ENCODE measurements around the gene STX4. TPM values are rescaled to one million over a fixed set of nuclear protein-coding genes. Genes with fewer than 3 reads are reported as not detected.

STX4 gene
- polyA plus RNA-seq, 1 of the 3 experiments (the other 2 are of a cell fraction) = 117 TPM

- peak within 1 kb of the TSS; percentile 93 for H3K4me2 ChIP-seq
- peaks cover 16 to 33% of the 10 kb centered on the region in 2 experiments for H3K36me3 ChIP-seq (replicated peaks in 1 of 2; ENCODE audit: control insufficient read depth in 1 of 2, insufficient read depth in 2 of 2, low read length in 1 of 2)
- 0 out of 2 replicates have a peak, but pooled peaks cover 4% of the 10 kb centered on the region for H4K20me1 ChIP-seq (ENCODE audit: insufficient read depth)
- peaks cover 5 to 14% of the 10 kb centered on the region in 2 experiments; a peak in 3 of 4 replicates for H3K4me1 ChIP-seq (ENCODE audit: control insufficient read depth in 1 of 2, insufficient read depth in 2 of 2, low read depth in 1 of 2, low read length in 1 of 2)
- H3K9me2 ChIP-seq = no peaks in the 10 kb centered on the region
- peaks cover 89% of the 10 kb centered on the region for H3K79me2 ChIP-seq (ENCODE audit: insufficient read depth)
- peaks cover 7% of the 10 kb centered on the region for H3F3A ChIP-seq (replicated peaks; ENCODE audit: insufficient read depth)
- peak within 1 kb of the TSS; percentile 83 for H2AFZ ChIP-seq (ENCODE audit: low read depth)
- WGBS (ENCODE audit: low lambda C conversion rate) = under 1% methylated on average over 48 of the region's 48 CpGs
- peak within 1 kb of the TSS; percentile 94 to 95 for H3K27ac ChIP-seq (ENCODE audit: low read depth in 2 of 2, low read length in 1 of 2)
- H3K9me3 ChIP-seq = no peaks in the 10 kb centered on the region
- peak within 1 kb of the TSS; percentile 90 to 95 for H3K4me3 ChIP-seq (ENCODE audit: low read depth in 2 of 2, low read length in 1 of 2)
- no peaks in the 10 kb centered on the region for H3K27me3 ChIP-seq (ENCODE audit: insufficient read depth)
- ChIA-PET CTCF (interaction anchor here (1.5 to 4.3 kb wide), 4 partner anchors 47 to 120 kb away, joined by 6 to 19 read pairs (median 6); partner anchors contain the start of gene HSD3B7), POLR2A (interaction anchor here (0.6 to 2.7 kb wide), 17 partner anchors 10 to 386 kb away, joined by 3 to 22 read pairs (median 5); partner anchors contain the start of genes FUS, HSD3B7, KAT8 and PRSS53)
- DNase-seq = peak; percentile 92
- peak within 1 kb of the TSS; percentile 95 for H3K9ac ChIP-seq
- no peak for TF ChIP-seq IRF3 (IDR thresholded peaks at IDR 0.05; ENCODE audit: low read depth, low read length)
- TF ChIP-seq FOXM1 (IDR thresholded peaks at IDR 0.05; ENCODE audit: low read depth) = no peak
- TF ChIP-seq FOSL2 (IDR thresholded peaks at IDR 0.05; ENCODE audit: borderline replicate concordance, low read depth) = peak; percentile 6; the same call in 1 of the 2 replicates
- peak; percentile 23; the same call in 1 of the 2 replicates for TF ChIP-seq YY1 (IDR thresholded peaks at IDR 0.05; ENCODE audit: low read depth)
- TF ChIP-seq, protein P1, sequence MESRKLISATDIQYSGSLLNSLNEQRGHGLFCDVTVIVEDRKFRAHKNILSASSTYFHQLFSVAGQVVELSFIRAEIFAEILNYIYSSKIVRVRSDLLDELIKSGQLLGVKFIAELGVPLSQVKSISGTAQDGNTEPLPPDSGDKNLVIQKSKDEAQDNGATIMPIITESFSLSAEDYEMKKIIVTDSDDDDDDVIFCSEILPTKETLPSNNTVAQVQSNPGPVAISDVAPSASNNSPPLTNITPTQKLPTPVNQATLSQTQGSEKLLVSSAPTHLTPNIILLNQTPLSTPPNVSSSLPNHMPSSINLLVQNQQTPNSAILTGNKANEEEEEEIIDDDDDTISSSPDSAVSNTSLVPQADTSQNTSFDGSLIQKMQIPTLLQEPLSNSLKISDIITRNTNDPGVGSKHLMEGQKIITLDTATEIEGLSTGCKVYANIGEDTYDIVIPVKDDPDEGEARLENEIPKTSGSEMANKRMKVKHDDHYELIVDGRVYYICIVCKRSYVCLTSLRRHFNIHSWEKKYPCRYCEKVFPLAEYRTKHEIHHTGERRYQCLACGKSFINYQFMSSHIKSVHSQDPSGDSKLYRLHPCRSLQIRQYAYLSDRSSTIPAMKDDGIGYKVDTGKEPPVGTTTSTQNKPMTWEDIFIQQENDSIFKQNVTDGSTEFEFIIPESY (IDR thresholded peaks at IDR 0.05; ENCODE audit: borderline replicate concordance, low read depth) = peak; percentile 47; the same call in 1 of the 2 replicates
- TF ChIP-seq POLR2AphosphoS5 (IDR thresholded peaks at IDR 0.05; ENCODE audit: low read depth, low read length) = peak; percentile 94
- no peak for TF ChIP-seq USF2 (IDR thresholded peaks at IDR 0.05; ENCODE audit: borderline replicate concordance, low read depth, low read length)
- TF ChIP-seq, protein P2, sequence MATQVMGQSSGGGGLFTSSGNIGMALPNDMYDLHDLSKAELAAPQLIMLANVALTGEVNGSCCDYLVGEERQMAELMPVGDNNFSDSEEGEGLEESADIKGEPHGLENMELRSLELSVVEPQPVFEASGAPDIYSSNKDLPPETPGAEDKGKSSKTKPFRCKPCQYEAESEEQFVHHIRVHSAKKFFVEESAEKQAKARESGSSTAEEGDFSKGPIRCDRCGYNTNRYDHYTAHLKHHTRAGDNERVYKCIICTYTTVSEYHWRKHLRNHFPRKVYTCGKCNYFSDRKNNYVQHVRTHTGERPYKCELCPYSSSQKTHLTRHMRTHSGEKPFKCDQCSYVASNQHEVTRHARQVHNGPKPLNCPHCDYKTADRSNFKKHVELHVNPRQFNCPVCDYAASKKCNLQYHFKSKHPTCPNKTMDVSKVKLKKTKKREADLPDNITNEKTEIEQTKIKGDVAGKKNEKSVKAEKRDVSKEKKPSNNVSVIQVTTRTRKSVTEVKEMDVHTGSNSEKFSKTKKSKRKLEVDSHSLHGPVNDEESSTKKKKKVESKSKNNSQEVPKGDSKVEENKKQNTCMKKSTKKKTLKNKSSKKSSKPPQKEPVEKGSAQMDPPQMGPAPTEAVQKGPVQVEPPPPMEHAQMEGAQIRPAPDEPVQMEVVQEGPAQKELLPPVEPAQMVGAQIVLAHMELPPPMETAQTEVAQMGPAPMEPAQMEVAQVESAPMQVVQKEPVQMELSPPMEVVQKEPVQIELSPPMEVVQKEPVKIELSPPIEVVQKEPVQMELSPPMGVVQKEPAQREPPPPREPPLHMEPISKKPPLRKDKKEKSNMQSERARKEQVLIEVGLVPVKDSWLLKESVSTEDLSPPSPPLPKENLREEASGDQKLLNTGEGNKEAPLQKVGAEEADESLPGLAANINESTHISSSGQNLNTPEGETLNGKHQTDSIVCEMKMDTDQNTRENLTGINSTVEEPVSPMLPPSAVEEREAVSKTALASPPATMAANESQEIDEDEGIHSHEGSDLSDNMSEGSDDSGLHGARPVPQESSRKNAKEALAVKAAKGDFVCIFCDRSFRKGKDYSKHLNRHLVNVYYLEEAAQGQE (IDR thresholded peaks at IDR 0.05; ENCODE audit: low read depth, low read length) = no peak
- TF ChIP-seq EZH2phosphoT487 (IDR thresholded peaks at IDR 0.05; ENCODE audit: borderline replicate concordance, low read depth) = no peak
- no peak for TF ChIP-seq RCOR1 (IDR thresholded peaks at IDR 0.05; ENCODE audit: low read length)
- TF ChIP-seq EP300 (IDR thresholded peaks at IDR 0.05; ENCODE audit: borderline replicate concordance in 1 of 2, low read depth in 1 of 2, low read length in 1 of 2) = peak in 1 of 2 experiments; percentile 13; a peak in 1 of 4 replicates
- no peak for TF ChIP-seq FOXJ3 (CRISPR knock-in tag; IDR thresholded peaks at IDR 0.05)
- TF ChIP-seq SMC3 (IDR thresholded peaks at IDR 0.05; ENCODE audit: low read depth, low read length) = no peak
- peak; percentile 89 for TF ChIP-seq CHD2 (IDR thresholded peaks at IDR 0.05; ENCODE audit: low read length, partially characterized antibody)
- no peak for TF ChIP-seq MEF2A (IDR thresholded peaks at IDR 0.05; ENCODE audit: borderline replicate concordance, low read depth)
- no peak for TF ChIP-seq RFX5 (IDR thresholded peaks at IDR 0.05; ENCODE audit: low read length)
- TF ChIP-seq, protein P3, sequence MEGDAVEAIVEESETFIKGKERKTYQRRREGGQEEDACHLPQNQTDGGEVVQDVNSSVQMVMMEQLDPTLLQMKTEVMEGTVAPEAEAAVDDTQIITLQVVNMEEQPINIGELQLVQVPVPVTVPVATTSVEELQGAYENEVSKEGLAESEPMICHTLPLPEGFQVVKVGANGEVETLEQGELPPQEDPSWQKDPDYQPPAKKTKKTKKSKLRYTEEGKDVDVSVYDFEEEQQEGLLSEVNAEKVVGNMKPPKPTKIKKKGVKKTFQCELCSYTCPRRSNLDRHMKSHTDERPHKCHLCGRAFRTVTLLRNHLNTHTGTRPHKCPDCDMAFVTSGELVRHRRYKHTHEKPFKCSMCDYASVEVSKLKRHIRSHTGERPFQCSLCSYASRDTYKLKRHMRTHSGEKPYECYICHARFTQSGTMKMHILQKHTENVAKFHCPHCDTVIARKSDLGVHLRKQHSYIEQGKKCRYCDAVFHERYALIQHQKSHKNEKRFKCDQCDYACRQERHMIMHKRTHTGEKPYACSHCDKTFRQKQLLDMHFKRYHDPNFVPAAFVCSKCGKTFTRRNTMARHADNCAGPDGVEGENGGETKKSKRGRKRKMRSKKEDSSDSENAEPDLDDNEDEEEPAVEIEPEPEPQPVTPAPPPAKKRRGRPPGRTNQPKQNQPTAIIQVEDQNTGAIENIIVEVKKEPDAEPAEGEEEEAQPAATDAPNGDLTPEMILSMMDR (IDR thresholded peaks at IDR 0.05) = no peak; the same call in 1 of the 2 replicates
- no peak for TF ChIP-seq JUND (IDR thresholded peaks at IDR 0.05)
- no peak for TF ChIP-seq RXRA (IDR thresholded peaks at IDR 0.05; ENCODE audit: borderline replicate concordance, low read depth)
- no peak for TF ChIP-seq TCF12 (IDR thresholded peaks at IDR 0.05)
- peak; percentile 99 for TF ChIP-seq GABPA (IDR thresholded peaks at IDR 0.05; ENCODE audit: low read depth)
Measured at GRCh38 chr16:31073970-31074813, 40.8 kb downstream of the STX4 start, which contains the start of the genes ZNF646 and ZNF668. Gene ZNF646 (plus strand): TSS chr16:31074422. CDS start chr16:31076325, 1,903 bp downstream. Gene ZNF668 (minus strand): TSS chr16:31074240. CDS start chr16:31064459, 9,781 bp downstream.
